Upper lobe of left lung (tissue), 6 donors: ENCODE results near the gene ADIPOR1. TPM values are rescaled to one million over a fixed set of nuclear protein-coding genes. Genes with fewer than 3 reads are reported as not detected.

Experiments used
- ATAC-seq, 2 donors: fragments of 200-7000 bp; cut with Tn5 transposase; one replicate each; pipeline ENCODE4 v1.9.1; 2022; ENCODE audit warnings: mild to moderate bottlenecking in 2 of 2, moderate library complexity in 2 of 2; ENCODE audit not compliant: low FRiP score in 2 of 2
- DNase-seq, 2 donors: peaks; one replicate each; pipeline ENCODE4 v3.0.0-alpha.2; 2019 to 2020
- H3K27ac ChIP-seq, 4 donors: fragments of 200-600 bp; sonication (generic); one replicate each; pipeline ENCODE4 v1.5.1; 2016 to 2019
- H3K27me3 ChIP-seq, 4 donors: fragments of 200-600 bp; sonication (generic); one replicate each; pipeline ENCODE4 v1.5.1; 2017 to 2019
- H3K36me3 ChIP-seq, 4 donors: fragments of 200-600 bp; sonication (generic); one replicate each; pipeline ENCODE4 v1.5.1; 2016 to 2019
- H3K4me1 ChIP-seq, 4 donors: fragments of 200-600 bp; sonication (generic); one replicate each; pipeline ENCODE4 v1.5.1; 2018 to 2019
- H3K4me3 ChIP-seq, 4 donors: fragments of 200-600 bp; sonication (generic); one replicate each; pipeline ENCODE4 v1.5.1; 2017 to 2019; ENCODE audit warnings: mild to moderate bottlenecking in 2 of 4, moderate library complexity in 1 of 4
- H3K9me3 ChIP-seq, 4 donors: fragments of 200-600 bp; sonication (generic); one replicate each; pipeline ENCODE4 v1.5.1; 2018 to 2019
- EP300 ChIP-seq, 4 donors: sonication (generic); formaldehyde crosslinking; IDR thresholded peaks; one replicate each; pipeline ENCODE4 v1.5.1; 2017; ENCODE audit warnings: antibody characterized with exemption in 4 of 4, control low read depth in 2 of 4
- POLR2A ChIP-seq, 4 donors: fragments of 450-650 bp; IDR thresholded peaks; one replicate each; pipeline ENCODE4 v1.5.1; 2016 to 2017; ENCODE audit warnings: antibody characterized with exemption in 4 of 4, mild to moderate bottlenecking in 2 of 4
- POLR2AphosphoS5 ChIP-seq, 2 donors: sonication (generic); formaldehyde crosslinking; IDR thresholded peaks; one replicate each; pipeline ENCODE4 v1.5.1; 2017; ENCODE audit warnings: antibody characterized with exemption in 2 of 2
- WGBS, 2 donors: methylation state at CpG; one replicate each; pipeline ENCODE4 v1.1.5; 2017 to 2018; 5-methylcytosine and 5-hydroxymethylcytosine counted together
- total RNA-seq, 6 donors: library from RNA; depleted of rRNA in 4 of 6; stranded (reverse); fragments of >200 nt in 4 of 6; gene quantifications; one replicate each; pipeline versions ENCODE4 v1.1.0 to v1.2.1, GENCODE V29; 2016 to 2021
- TF ChIP-seq, protein P1 (sequence below), 6 experiments: fragments of 450-650 bp in 4 of 6; fragments of 200-600 bp in 2 of 6; sonication (generic) in 2 of 6; IDR thresholded peaks; one replicate each; pipeline ENCODE4 v1.5.1; 2016 to 2019; ENCODE audit warnings: antibody characterized with exemption in 6 of 6
- donor health status: DM: no; HTN: no; CAD: no; lungs with moderate emphysema.
- donor health status: DM: no; HTN: yes; CAD: no; lungs with severe emphysema.

The ADIPOR1 gene
- total RNA-seq, 6 donors from 2014 or later: 57.6 to 157 (median 125) TPM

DNA sequence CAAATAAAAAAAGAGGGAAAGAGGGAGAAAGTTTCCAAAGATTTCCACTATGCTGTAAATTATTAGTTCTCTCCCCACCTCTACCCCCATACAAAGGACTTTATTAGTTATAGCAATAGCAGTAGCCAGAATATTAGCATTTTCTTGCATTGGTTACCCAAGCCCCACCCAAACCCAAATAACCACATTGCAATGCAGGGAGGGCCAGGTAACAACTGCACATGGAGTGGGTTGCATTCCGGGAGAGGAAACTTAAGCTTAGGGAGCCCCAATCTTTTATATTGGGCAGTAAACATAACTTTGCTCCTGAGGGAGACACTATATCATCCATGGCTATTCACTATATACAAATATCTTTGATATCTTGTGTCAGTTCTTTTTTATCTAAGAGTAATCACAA lies 6.0 kb downstream of the ADIPOR1 start:
- peaks cover 53 to 60% (median 56%) of the 10 kb centered on the region in 4 donors for H3K4me1 ChIP-seq
- H3K4me3 ChIP-seq: no peak overlapping the region
- WGBS, 2 donors: 58% methylated on average over 1 of the region's 1 CpG
- H3K9me3 ChIP-seq: no peaks in the 10 kb centered on the region
- TF ChIP-seq, protein P1, sequence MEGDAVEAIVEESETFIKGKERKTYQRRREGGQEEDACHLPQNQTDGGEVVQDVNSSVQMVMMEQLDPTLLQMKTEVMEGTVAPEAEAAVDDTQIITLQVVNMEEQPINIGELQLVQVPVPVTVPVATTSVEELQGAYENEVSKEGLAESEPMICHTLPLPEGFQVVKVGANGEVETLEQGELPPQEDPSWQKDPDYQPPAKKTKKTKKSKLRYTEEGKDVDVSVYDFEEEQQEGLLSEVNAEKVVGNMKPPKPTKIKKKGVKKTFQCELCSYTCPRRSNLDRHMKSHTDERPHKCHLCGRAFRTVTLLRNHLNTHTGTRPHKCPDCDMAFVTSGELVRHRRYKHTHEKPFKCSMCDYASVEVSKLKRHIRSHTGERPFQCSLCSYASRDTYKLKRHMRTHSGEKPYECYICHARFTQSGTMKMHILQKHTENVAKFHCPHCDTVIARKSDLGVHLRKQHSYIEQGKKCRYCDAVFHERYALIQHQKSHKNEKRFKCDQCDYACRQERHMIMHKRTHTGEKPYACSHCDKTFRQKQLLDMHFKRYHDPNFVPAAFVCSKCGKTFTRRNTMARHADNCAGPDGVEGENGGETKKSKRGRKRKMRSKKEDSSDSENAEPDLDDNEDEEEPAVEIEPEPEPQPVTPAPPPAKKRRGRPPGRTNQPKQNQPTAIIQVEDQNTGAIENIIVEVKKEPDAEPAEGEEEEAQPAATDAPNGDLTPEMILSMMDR (IDR thresholded peaks at IDR 0.05): no peak
- H3K27me3 ChIP-seq: no peaks in the 10 kb centered on the region
- DNase-seq (no peak), ATAC-seq (no peak)
- peak overlapping the region; percentile 79 to 85 (median 82) for H3K27ac ChIP-seq
- H3K36me3 ChIP-seq: peaks cover 15 to 41% (median 34%) of the 10 kb centered on the region in 4 donors

GRCh38 chr1:202951437-202951836 lies 6.7 kb downstream of the ADIPOR1 start:
- 87 to 96% methylated on average over 2 of the region's 2 CpGs for WGBS, 2 donors
- Histone ChIP-seq H3K9me3 (no peaks in the 10 kb centered on the region), H3K36me3 (peaks cover 17 to 48% (median 40%) of the 10 kb centered on the region in 4 donors), H3K4me1 (peaks cover 46 to 53% (median 50%) of the 10 kb centered on the region in 4 donors), H3K27me3 (no peaks in the 10 kb centered on the region), H3K4me3 (no peak overlapping the region), H3K27ac (peak overlapping the region; percentile 79 to 85 (median 82))
- DNase-seq: no peak
- no peak for ATAC-seq
- TF ChIP-seq POLR2AphosphoS5 (IDR thresholded peaks at IDR 0.05) (no peak), POLR2A (IDR thresholded peaks at IDR 0.05) (no peak), EP300 (IDR thresholded peaks at IDR 0.05) (no peak)

- H3K27me3 ChIP-seq: no peaks in the 10 kb centered on the region
- H3K27ac ChIP-seq: no peak overlapping the region
- 94 to 95% methylated on average over 2 of the region's 2 CpGs for WGBS, 2 donors
- H3K4me1 ChIP-seq: no peaks in the 10 kb centered on the region
- H3K4me3 ChIP-seq: no peak overlapping the region
- ATAC-seq (no peak), DNase-seq (no peak)
- H3K9me3 ChIP-seq: no peaks in the 10 kb centered on the region
- no peak for TF ChIP-seq EP300 (IDR thresholded peaks at IDR 0.05)
- H3K36me3 ChIP-seq: peaks cover 53 to 100% (median 94%) of the 10 kb centered on the region in 4 donors
Measured at GRCh38 chr1:202945483-202945882, 12.6 kb downstream of the ADIPOR1 start.

- DNase-seq (no peak), ATAC-seq (no peak)
- TF ChIP-seq, protein P1 (IDR thresholded peaks at IDR 0.05): no peak
- TF ChIP-seq POLR2A (IDR thresholded peaks at IDR 0.05) (no peak), EP300 (IDR thresholded peaks at IDR 0.05) (no peak), POLR2AphosphoS5 (IDR thresholded peaks at IDR 0.05) (no peak)
- Histone ChIP-seq H3K27me3 (no peaks in the 10 kb centered on the region), H3K4me1 (no peaks in the 10 kb centered on the region), H3K27ac (no peak overlapping the region), H3K4me3 (no peak overlapping the region), H3K9me3 (no peaks in the 10 kb centered on the region), H3K36me3 (peaks cover 54 to 100% (median 88%) of the 10 kb centered on the region in 4 donors)
- 88 to 91% methylated on average over 5 of the region's 5 CpGs for WGBS, 2 donors
Measured at GRCh38 chr1:202944438-202944921, 13.6 kb downstream of the ADIPOR1 start.

DNA sequence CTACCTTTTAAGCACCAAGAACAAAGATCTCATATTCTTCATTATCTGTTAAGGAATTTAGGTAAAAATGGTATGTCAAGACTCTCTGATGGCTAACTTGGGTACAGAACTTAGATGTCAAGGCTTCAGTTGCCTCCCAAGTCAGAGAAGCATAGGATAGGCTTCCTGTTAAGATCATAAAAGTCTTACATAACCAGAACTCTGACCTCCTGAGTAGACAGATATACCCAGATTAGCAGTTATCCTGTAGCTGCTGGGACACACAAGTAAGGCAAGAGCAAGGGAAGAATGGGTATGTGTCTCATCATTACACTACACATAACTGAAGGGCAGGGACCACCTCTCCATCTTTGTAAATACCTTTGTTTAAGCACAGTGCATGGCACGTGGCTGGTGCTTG lies 15.7 kb downstream of the ADIPOR1 start:
- no peak for TF ChIP-seq POLR2AphosphoS5 (IDR thresholded peaks at IDR 0.05)
- TF ChIP-seq, protein P1 (IDR thresholded peaks at IDR 0.05): no peak
- no peak for TF ChIP-seq POLR2A (IDR thresholded peaks at IDR 0.05)
- TF ChIP-seq EP300 (IDR thresholded peaks at IDR 0.05): no peak
- no peaks in the 10 kb centered on the region for H3K4me1 ChIP-seq
- peaks cover 44 to 83% (median 72%) of the 10 kb centered on the region in 4 donors for H3K36me3 ChIP-seq
- no peaks in the 10 kb centered on the region for H3K27me3 ChIP-seq
- H3K4me3 ChIP-seq: no peak overlapping the region
- DNase-seq (no peak), ATAC-seq (no peak)
- no peaks in the 10 kb centered on the region for H3K9me3 ChIP-seq
- no peak overlapping the region for H3K27ac ChIP-seq
- WGBS, 2 donors: 79 to 82% methylated on average over 1 of the region's 1 CpG

DNA sequence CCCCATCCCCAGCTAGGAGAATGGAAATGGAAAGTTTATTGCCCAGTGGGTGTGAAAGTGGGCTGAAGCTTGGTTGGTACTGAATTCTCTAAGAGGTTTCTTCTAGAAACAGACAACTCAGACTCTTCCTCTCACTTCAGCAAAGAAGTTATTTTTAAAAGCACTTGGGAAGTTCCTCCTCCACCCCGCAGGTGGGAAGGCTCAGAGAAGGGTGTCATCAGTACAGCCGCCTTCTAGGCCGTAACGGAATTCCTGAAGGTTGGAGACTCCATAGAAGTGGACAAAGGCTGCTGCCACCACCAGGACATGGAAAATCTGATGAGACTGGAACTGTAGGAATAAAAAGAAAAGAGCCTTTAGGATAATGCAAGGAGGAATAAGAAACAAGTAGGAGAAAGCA lies 16.7 kb downstream of the ADIPOR1 start:
- Histone ChIP-seq H3K4me3 (no peak overlapping the region), H3K9me3 (no peaks in the 10 kb centered on the region), H3K36me3 (peaks cover 41 to 73% (median 62%) of the 10 kb centered on the region in 4 donors), H3K27me3 (no peaks in the 10 kb centered on the region), H3K27ac (no peak overlapping the region), H3K4me1 (no peaks in the 10 kb centered on the region)
- 93 to 99% methylated on average over 4 of the region's 4 CpGs for WGBS, 2 donors
- TF ChIP-seq POLR2AphosphoS5 (IDR thresholded peaks at IDR 0.05) (no peak), EP300 (IDR thresholded peaks at IDR 0.05) (no peak), POLR2A (IDR thresholded peaks at IDR 0.05) (no peak)
- TF ChIP-seq, protein P1 (IDR thresholded peaks at IDR 0.05): no peak
- DNase-seq (no peak), ATAC-seq (no peak)
